ENCODE data around the gene XIRP2. TPM values are rescaled to one million over a fixed set of nuclear protein-coding genes. Genes with fewer than 3 reads are reported as not detected.
"Not testable (repeated sequence)": the region's sequence is repeated elsewhere in the genome, so short reads cannot be mapped to it uniquely, and the experiment has no call there.

Gene XIRP2
- total RNA-seq, 1 donor from 2014 or later, result 0.78 TPM

DNA sequence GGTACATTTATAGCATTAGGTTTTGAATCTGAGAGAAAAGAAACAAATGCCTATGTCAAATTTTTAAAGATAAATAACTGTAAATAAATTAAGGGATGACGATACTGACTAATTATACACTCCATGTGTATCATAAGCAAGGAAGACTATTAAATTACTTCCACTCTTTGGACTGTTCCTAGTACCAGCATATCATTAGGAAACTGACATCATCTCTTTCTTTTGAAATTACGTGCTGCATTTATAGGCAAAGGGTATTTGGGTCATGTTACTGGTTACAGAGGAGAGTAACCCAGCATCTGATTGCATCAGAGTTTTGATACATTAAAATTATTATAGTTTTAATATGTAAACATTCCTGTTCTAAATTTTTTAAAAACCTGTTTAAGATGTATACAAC, 309.7 kb downstream of the XIRP2 start:
- no peak for DNase-seq

DNA sequence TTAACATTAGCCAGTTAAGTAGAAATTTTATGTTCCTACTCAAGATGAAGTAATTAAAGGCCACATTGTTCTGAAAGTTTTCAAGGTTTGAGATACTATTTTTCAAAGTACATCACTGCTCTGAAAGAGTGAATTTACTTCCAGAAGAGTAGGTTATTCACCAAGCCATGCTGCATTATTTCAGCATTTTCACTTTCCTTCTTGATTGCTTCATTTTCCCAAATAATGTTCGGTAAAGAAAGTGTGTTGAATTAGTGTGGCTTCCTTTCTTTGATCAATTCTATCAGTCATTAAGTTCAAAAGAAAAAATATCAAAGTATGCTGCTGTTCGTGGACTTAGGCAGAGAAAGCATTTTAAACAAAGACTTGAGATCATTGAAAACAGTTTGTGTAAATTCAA, 310.3 kb downstream of the XIRP2 start:
- no peak for DNase-seq

DNA sequence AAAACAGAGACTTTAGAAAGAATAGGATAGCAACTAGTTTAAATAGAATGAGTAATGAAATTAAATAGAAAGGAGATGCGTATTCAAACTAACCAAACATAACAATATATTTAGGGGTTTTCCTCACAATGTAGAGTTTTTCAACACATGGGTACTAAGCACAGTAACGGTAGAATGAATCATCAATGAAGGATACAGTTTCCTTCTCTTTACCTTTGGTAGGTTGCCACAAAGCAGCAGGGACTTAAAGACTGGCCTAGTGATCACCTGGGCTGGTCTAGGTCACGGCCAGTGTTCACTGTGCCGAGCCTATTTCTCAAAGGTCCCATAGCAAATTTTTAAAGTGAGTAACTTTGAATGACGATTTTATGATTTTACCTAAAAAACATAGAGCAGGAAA, 311.7 kb downstream of the XIRP2 start:
- no peak for DNase-seq

DNA sequence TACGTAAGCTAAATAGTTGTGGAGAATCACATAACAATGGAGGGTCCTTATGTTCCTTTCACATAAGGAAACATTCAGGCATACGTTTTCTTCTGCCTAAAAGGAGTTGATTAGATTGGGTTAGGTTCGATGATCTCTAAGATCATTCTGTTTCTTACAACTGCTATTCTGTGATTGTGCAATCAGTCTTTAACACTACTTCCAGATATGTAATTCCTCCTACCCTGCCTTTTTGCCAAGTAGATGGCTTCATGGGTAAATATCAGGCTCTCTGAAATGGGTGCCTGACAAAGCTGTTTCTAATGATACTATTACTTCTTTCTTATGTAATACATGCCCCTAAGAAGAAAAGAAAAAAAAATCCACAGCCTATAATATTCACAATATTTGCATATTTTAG, 321.5 kb downstream of the XIRP2 start:
- no peak for DNase-seq

DNA sequence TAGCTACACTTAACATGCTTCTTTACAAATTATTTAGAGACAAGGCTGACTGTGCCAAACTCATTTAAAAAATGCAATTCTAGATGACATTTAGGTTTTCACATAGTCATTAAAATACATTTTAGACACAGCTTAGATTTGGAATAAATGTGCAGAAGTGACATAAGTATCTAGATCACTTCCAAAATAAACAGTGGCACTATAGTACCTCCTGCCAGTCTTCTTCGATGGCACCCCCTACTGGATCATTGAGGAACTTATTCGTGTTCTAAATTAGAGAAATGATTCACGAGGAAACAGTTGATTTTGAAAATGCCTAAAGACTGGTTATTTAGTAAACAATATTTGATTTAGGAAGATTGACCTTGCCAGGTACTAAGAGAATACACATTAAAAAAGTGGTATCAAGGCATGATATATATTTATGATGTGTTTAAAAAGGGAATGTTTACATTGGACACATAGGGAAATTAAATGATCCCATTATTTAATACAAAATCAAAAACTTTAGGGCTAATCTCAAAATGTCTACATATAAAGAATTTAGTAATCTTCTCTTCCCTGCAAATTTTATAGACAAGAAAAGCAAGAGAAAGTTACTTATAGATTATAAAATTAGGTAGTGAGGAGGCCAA, 323.9 kb downstream of the XIRP2 start:
- no peak for DNase-seq

DNA sequence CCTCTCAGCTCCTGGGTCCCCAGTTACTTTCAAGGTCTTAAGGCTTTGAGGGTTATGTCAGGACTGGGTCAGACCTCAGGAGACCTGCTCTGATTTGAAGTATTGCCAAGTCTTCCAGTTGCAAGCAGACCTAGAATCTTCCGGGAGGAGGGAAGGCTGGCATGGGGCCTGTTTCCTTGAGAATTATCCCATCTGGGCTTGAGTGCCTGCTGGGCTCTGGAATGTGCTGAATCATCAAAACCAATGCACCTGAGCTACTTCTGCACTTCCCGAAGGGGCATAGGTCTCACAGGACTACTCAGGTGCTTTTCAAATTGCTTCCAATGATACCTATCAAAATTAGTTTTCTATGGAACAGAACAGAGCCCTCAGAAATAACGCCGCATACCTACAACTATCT, 327.3 kb downstream of the XIRP2 start:
- DNase-seq, result no peak

DNA sequence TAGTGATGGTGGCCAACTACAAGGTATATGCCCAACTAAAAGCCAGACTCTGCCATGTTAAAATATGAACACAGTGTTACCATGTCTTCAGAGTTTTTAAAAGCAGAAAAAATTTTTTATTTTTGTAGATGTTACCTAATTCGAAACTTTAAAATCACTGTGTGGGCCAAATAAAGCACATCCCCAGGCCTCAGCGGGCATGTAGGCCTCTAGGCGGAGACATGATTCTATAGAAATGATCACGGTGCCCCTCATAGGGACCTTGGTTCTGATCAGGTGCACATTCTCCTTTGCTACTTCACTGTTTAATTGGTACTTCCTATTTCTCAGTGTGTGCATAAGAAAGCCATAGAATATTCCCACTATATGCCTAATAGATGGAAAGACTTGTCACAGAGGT, 349.2 kb downstream of the XIRP2 start:
- DNase-seq, result no peak

DNA sequence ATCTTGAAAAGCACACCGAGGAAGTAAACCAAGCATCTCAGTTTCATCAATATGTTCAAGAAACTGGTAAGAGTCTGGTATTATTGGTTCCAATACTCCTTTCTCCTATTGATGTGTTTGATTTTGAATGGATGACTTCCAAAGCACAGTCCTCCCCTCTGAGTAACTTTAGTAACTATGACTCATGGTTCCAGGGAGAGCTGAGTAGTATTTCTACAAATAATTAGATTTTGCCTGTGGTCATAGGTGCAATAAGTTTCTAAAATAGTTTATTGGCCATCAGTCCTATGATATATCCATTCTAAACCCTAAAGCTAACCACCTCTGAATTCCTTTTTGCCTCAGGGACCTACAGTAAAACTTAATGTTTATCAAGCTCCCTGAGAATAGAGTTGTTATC, 352.4 kb downstream of the XIRP2 start:
- no peak for DNase-seq

DNA sequence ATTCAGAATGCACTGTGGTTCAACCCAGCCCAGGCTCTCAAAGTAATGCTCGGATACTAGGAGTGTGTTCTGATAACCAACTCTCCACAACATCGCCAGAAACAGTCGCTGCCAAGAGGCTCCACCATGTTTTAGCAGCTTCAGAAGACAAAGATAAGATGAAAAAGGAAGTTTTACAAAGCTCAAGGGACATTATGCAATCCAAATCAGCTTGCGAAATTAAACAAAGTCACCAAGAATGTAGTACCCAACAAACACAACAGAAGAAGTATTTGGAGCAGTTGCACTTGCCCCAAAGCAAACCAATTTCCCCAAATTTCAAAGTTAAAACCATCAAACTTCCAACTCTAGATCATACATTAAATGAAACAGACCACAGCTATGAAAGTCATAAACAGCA, 360.9 kb downstream of the XIRP2 start:
- DNase-seq, result no peak

DNA sequence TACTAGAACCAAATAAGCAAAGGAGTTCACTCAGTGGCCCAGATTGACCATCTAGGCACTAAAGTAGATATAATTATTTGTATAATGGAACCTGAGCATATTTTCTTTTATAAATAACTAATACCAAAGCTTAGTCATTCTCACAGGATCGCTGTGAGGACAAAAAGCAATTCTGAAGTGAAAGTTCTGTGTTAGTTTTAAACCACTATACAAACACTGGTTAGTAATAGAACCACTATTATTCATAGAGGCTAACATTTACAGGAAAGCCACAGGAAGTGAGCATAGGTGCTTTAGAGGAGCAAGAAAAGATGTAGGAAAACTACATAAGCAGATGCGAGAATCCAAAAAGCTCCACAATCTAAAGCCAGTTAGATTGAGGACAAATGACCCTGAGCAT, 364.7 kb downstream of the XIRP2 start:
- no peak for DNase-seq

DNA sequence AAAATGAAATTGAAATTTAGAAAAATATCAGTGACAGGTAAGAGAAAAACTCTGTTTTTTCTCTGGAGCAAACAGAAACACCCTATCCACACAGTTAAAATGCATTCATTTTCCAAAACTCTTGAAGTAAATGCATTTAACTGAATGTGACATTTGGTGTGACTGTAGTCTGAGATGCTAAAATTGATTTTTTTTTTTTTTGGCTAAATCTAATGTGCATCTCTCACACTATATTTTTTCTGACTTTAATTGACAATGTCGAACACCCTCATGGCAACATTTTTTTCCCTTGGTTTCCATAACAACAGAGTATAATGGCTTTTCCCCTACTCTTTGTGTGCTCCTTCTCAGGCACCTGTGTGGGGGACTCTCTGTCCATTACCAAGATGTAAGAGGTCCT, 366.4 kb downstream of the XIRP2 start:
- DNase-seq, result no peak

DNA sequence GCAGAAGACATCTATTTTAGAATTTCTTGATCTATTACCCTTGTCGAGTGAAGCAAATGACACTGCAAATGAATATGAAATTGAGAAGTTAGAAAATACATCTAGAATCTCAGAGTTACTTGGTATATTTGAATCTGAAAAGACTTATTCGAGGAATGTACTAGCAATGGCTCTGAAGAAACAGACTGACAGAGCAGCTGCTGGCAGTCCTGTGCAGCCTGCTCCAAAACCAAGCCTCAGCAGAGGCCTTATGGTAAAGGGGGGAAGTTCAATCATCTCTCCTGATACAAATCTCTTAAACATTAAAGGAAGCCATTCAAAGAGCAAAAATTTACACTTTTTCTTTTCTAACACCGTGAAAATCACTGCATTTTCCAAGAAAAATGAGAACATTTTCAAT, 370.4 kb downstream of the XIRP2 start:
- no peak for DNase-seq

DNA sequence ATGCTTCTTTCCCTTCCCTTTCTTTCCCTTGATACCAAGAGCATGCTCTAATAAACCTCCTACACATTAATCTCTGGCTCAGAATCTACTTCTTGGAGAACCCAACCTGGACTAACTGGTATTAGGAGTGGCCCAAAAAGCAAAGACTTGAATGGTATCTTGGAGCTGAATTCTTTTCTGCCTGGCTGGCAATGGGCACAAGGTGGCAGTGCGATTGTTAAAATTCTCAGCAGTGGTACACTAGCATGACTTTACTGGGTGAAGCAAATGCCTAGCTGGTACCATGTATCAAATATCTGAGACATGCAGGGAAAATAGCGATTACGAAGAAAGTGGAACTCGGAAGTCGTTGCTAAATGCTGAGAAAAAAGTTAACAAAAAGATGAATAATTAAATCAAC, 376.1 kb downstream of the XIRP2 start:
- no peak for DNase-seq

DNA sequence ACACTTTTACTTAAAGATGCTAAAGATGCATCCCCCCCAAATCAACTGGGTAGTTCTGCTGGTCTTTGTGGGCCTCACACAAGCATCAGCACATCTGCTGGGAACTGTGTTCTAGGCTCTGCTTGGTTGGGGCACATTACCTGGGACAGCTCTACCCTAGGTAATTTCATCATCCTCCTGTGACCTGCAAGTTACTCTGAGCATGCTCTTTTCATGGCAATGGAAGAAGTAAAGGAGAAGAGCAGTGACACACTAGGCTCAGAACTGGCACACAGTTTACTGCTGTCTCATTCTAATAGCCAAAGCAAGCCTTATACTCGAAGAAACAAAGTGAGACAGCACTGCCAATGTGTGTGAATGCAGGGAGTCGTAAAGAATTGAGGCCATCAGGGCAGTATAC, 376.7 kb downstream of the XIRP2 start:
- DNase-seq, result no peak

DNA sequence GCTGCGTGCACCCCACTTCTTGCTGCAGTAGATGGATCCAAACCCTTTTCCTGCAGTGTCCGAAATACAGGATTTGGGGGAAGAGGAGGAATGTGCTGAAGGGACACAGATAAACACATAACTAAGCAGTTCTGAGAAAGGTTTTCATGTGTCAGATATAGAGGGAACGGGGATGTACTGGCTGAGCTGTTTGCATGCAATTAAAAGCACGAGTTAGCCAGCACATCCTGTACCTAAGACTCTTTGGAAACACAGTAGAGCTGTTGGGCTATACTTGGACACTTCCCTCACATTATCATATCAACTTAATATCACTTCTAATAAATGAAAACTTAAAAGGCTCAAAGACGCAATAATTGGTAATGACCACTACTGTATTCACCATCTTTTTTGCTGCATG, 377.4 kb downstream of the XIRP2 start:
- no peak for DNase-seq

DNA sequence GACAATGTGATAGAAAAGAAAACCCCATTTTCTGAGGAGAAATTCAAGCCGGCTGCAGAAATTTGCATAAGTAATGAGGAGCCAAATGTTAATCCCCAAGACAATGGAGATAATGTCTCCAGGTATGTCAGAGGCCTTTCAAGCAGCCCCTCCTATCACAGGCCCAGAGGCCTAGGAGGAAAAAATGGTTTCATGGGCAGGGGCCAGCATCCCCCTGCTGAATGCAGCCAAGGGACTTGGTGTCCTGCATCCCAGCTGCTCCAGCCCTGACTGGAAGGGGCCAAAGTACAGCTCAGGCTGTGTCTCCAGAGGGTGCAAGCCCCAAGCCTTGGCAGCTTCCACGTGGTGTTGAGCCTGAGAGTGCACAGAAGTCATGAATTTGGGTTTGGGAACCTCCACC, 380.0 kb downstream of the XIRP2 start:
- not testable (repeated sequence) for DNase-seq

DNA sequence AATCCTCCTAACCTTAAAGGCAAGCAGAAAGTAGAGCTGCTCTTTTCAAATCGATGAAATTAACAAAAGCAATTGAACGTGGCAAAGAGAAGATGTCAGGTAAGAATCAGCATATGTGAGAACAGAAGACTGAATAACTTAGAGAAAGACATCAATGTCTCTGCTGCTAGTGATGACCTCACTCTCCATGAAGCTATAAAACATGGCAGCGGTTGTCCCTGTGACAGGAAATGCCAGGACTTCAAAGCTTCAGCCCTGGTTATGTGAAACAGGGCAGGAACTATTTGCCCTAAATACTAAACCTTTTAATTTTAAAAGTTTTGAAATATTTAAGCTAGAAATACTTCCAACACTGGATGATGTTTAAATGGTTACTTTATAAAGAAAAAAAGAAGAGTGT, 383.7 kb downstream of the XIRP2 start:
- DNase-seq, result no peak

DNA sequence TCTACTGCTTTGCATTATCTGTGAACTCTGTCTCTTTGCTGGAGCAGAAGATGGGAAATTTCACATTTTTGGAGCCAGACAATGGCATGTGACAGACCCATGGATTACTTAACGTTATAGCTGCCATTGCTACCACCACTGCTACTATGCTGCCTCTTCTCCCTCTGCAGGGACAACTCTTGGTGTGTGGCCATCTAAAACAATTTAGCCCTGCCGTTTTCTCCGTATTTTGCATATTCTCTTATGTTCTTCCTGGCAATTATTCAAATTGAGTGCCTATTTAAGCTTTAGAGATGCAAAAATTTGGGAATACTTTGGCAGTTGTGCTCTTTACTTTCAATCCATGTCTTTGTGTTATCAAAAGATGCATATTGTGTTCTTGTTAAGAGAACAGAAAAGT, 386.8 kb downstream of the XIRP2 start:
- DNase-seq, result no peak

DNA sequence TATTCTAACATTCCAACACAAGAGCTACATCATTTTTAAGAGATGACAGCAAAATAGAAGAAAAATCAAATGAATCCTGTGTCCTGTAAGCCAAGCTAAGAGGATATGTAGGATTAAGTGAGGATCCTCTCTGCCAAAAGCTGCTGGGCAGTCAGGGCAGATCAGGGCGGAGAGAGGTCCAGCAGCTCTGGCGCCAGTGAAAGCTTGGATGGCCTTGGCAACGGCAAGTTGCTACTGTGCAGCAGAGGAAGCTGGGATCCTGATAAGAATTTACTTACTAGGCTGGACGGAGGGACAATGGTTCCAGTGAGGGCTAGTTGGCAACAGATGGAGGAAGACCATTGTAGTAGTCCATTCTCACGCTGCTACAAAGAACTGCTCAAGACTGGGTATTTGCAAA, 391.5 kb downstream of the XIRP2 start:
- no peak for DNase-seq

DNA sequence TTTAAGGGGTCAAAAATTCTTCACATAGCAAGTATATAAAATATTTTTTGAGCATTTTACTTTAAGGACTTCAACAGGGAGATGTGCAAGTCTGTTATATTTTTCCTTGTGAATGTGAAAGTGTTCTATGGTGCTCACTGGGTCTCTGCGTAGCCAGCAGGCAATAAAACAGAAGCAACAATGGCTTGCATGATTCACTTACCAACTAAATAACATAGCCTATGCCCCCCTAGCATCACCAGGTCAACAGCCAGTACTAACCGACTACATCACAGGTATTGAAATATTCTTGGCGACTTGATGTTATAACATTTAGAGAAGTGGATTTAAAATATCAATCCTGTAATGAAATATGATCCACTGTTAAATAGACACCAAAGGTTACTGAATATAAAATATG, 398.9 kb downstream of the XIRP2 start:
- no peak for DNase-seq

DNA sequence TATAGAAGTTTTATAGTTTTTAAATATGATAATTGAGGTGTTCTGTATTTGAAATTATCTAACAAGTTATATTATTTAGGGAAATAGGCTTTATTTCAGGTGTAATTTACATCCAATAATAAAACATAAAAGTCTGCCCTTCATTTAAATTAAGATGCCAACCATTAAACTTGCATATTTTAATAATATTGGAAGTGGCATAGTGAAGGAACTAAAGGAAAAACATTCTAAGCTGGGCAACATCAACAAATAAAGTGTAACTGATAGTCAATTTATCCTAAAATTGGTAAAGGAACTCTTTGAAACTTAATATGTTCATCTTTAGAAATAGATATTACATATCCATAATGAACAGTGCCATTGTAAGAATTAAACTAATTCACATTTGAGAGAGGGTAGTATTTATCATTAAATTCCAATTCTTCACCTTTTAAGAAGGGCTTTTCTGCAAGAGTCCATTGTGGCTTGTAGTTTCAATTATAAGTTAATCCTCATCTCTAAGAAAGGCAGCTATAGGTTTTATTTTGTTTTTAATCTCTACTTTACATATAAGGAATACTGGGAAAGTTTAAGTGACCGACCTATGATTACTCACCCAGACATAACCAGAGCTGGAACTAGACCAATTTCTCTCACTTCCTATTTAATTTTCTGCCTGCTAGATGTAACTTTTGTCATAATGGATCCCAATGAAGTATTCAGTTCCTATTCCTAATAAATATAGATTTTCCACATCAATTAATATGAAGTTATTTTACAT, 401.6 kb downstream of the XIRP2 start:
- DNase-seq, result no peak

DNA sequence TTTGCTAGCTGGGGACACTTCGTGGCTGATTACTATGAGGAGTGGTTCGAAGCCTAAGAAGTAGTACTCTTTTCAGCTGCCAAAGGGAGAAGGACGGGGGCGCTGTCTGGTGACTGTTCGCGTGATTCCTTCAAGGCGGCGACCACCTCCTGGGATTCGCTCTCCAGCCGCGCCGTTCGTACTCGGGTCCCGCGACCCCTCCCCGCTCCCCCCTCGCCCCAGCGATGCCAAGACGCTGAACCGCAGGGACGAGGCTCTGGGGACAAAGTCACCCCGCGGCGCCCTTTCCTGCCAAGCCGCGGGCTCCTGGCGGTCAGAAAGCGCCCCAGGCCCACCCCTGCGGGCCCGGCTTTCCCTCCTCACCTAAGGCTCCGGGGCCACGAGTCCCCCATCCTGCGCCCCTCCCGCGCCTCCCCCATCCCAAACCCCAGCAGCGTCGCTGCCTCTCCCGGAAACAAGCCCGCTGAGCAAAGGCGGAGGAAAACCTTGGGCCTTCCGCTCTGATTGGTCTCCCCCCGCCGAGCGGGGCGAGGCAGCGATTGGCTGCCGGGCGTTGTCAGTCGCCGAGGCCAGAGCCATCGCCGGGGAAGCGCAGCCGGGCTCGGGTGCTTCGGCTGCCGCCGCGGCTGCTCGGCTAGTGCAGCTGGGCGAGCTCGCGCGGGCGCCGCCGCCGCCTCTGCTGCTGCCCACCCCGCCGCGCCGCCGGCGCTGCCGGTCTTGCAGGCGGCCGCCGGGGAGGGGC, 404.3 kb downstream of the XIRP2 start, which contains the start of gene B3GALT1:
B3GALT1 (plus strand) TSS at position 572 of the 742 bp plus-strand sequence.
- peak; percentile 89 for DNase-seq

DNA sequence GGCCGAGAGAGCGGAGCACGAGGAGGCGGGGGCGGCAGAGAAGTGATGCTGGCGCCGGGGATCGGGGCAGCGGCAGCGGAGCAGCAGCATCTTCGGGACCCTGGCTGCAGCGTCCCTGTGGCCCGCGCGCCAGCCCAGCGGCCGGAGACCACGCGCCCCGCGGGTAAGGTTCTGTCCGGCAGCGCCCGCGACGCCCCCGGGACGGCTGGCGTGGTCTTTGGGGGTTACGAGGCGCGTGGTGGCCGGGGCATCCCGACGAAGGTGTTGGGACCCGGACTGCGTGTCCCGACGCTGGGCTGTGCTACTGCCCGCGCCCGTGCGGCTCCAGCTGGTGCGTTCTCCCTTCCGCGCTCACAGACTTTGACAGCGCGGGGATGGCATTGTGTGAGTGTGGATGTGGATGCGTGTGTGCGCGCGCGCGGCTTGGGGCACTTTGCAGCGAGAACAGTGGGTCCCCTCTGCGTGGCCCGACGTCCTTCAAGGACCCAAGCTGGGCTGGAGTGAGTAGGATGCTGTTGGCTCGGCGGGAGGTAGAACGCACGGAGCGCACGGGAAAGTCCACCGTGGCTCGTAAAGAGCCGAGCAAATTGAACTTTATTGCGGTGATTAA, 405.0 kb downstream of the XIRP2 start:
- DNase-seq, result peak; percentile 54

All from occipital lobe (tissue), 2 donors.